ENCODE data around the gene ZFYVE1. TPM values are rescaled to one million over a fixed set of nuclear protein-coding genes. Genes with fewer than 3 reads are reported as not detected.
A peak's percentile ranks its signal among the peaks of the same experiment; 100 is the strongest.

Gene ZFYVE1
- total RNA-seq, 1 experiment from 2014 or later = 13.0 TPM

GRCh38 chr14:73057944-73058223 is 31.0 kb upstream of the ZFYVE1 start:
- H2AFZ ChIP-seq (ENCODE audit: low read length) = peak overlapping the region; percentile 84
- no peaks in the 10 kb centered on the region for H3F3A ChIP-seq (ENCODE audit: low read length, unreplicated experiment)
- intact Hi-C loops (cut with micrococcal nuclease) = loop anchor here (1.0 to 5.0 kb wide), 5 partner anchors 31 to 181 kb away; partner anchors contain the start of genes DCAF4 and ZFYVE1
- peaks cover 26% of the 10 kb centered on the region; the same call in 1 of the 2 replicates for H3K36me3 ChIP-seq (ENCODE audit: low read depth, low read length)
- no peaks in the 10 kb centered on the region for H3K27me3 ChIP-seq (ENCODE audit: low read length)
- peak overlapping the region; percentile 81 for H3K4me2 ChIP-seq (ENCODE audit: low read length)
- H3K4me1 ChIP-seq (ENCODE audit: insufficient read depth, low read length) = peaks cover 22% of the 10 kb centered on the region
- H3K4me3 ChIP-seq (ENCODE audit: low read length) = peak overlapping the region; percentile 86
- no peak for ATAC-seq
- peak overlapping the region; percentile 97 for H3K9ac ChIP-seq (ENCODE audit: low read length)
- CTCF ChIA-PET = interaction anchor here (0.6 to 2.1 kb wide), 3 partner anchors 31 to 140 kb away, joined by 3 to 8 read pairs (median 3); partner anchors contain the start of gene ZFYVE1
- TSS peak; percentile 96 for BruUV-seq (replicated peaks)
- no peak for DNase-seq
- H4K20me1 ChIP-seq (ENCODE audit: low read length) = peaks cover 41% of the 10 kb centered on the region
- peaks cover 49% of the 10 kb centered on the region for H3K79me2 ChIP-seq (ENCODE audit: low read length)
- H3K9me3 ChIP-seq (ENCODE audit: low read length) = no peaks in the 10 kb centered on the region
- peak overlapping the region; percentile 78 for H3K27ac ChIP-seq (ENCODE audit: low read length)
- H3K9me2 ChIP-seq (replicated peaks; ENCODE audit: low read length) = no peaks in the 10 kb centered on the region
- TF ChIP-seq EZH2phosphoT487 (IDR thresholded peaks at IDR 0.05; ENCODE audit: borderline replicate concordance, low read length) (no peak), EZH2 (IDR thresholded peaks at IDR 0.05; ENCODE audit: low read length, unreplicated experiment) (no peak), CTCF (conservative IDR thresholded peaks at IDR 0.05; ENCODE audit: low read depth, low read length) (no peak)
- POLR2A ChIA-PET (ENCODE audit: unreplicated experiment) = interaction anchor here (0.5 to 2.7 kb wide), 7 partner anchors 14 to 164 kb away, joined by 3 to 30 read pairs (median 4); partner anchors contain the start of genes DPF3 and ZFYVE1

- Histone ChIP-seq H3K4me2 (ENCODE audit: low read length) (no peak overlapping the region), H3K27me3 (ENCODE audit: low read length) (no peaks in the 10 kb centered on the region), H3K9me2 (replicated peaks; ENCODE audit: low read length) (no peaks in the 10 kb centered on the region), H3K36me3 (ENCODE audit: low read depth, low read length) (peaks cover 2% of the 10 kb centered on the region; the same call in 1 of the 2 replicates), H3K9ac (ENCODE audit: low read length) (no peak overlapping the region), H3K4me1 (ENCODE audit: insufficient read depth, low read length) (peaks cover 13% of the 10 kb centered on the region), H3F3A (ENCODE audit: low read length, unreplicated experiment) (no peaks in the 10 kb centered on the region), H2AFZ (ENCODE audit: low read length) (no peak overlapping the region), H3K9me3 (ENCODE audit: low read length) (no peaks in the 10 kb centered on the region), H3K79me2 (ENCODE audit: low read length) (peaks cover 23% of the 10 kb centered on the region), H3K4me3 (ENCODE audit: low read length) (no peak overlapping the region), H3K27ac (ENCODE audit: low read length) (no peak overlapping the region), H4K20me1 (ENCODE audit: low read length) (peaks cover 15% of the 10 kb centered on the region)
- ATAC-seq = no peak
- no TSS peak for BruUV-seq (replicated peaks)
- no peak for DNase-seq
- ChIA-PET CTCF (interaction anchor here (0.6 kb wide), 1 partner anchor 404 kb away, joined by 7 read pairs; no protein-coding TSS in a partner anchor), POLR2A (ENCODE audit: unreplicated experiment) (interaction anchor here (0.5 kb wide), 1 partner anchor 161 kb away, joined by 3 read pairs; no protein-coding TSS in a partner anchor)
- TF ChIP-seq CTCF (conservative IDR thresholded peaks at IDR 0.05; ENCODE audit: low read depth, low read length) = no peak
- TF ChIP-seq EZH2 (IDR thresholded peaks at IDR 0.05; ENCODE audit: low read length, unreplicated experiment) = no peak
- TF ChIP-seq EZH2phosphoT487 (IDR thresholded peaks at IDR 0.05; ENCODE audit: borderline replicate concordance, low read length) = no peak
- intact Hi-C loops (cut with micrococcal nuclease) = loop anchor here (5.0 kb wide), 2 partner anchors 78 to 93 kb away; no protein-coding TSS in a partner anchor
These were observed 28.3 kb upstream of the ZFYVE1 start for GRCh38 chr14:73055251-73055650.

- POLR2A ChIA-PET (ENCODE audit: unreplicated experiment) = no interaction called here
- Histone ChIP-seq H3K4me1 (ENCODE audit: insufficient read depth, low read length) (no peaks in the 10 kb centered on the region), H3K9me3 (ENCODE audit: low read length) (no peaks in the 10 kb centered on the region), H3K9me2 (replicated peaks; ENCODE audit: low read length) (no peaks in the 10 kb centered on the region), H3K79me2 (ENCODE audit: low read length) (no peaks in the 10 kb centered on the region), H3K27ac (ENCODE audit: low read length) (no peak overlapping the region), H2AFZ (ENCODE audit: low read length) (no peak overlapping the region), H4K20me1 (ENCODE audit: low read length) (no peaks in the 10 kb centered on the region), H3K27me3 (ENCODE audit: low read length) (no peaks in the 10 kb centered on the region), H3F3A (ENCODE audit: low read length, unreplicated experiment) (no peaks in the 10 kb centered on the region), H3K36me3 (ENCODE audit: low read depth, low read length) (no peaks in the 10 kb centered on the region), H3K9ac (ENCODE audit: low read length) (no peak overlapping the region), H3K4me3 (ENCODE audit: low read length) (no peak overlapping the region), H3K4me2 (ENCODE audit: low read length) (no peak overlapping the region)
- intact Hi-C loops (cut with micrococcal nuclease) = no loop called here
- ATAC-seq = no peak
- CTCF ChIA-PET = no interaction called here
- TF ChIP-seq EZH2 (IDR thresholded peaks at IDR 0.05; ENCODE audit: low read length, unreplicated experiment) (no peak), EZH2phosphoT487 (IDR thresholded peaks at IDR 0.05; ENCODE audit: borderline replicate concordance, low read length) (no peak), CTCF (conservative IDR thresholded peaks at IDR 0.05; ENCODE audit: low read depth, low read length) (no peak)
- no TSS peak for BruUV-seq (replicated peaks)
- DNase-seq = no peak
These were observed 22.5 kb upstream of the ZFYVE1 start for GRCh38 chr14:73049428-73049827.
